HCT116 (cell line): ENCODE results near the gene POLH. TPM values are rescaled to one million over a fixed set of nuclear protein-coding genes. Genes with fewer than 3 reads are reported as not detected.

Experiments used
- ATAC-seq: fragments of 200-7000 bp; cut with Tn5 transposase; 2 replicates; pipeline ENCODE4 v1.9.1; 2020; ENCODE audit warnings: mild to moderate bottlenecking, moderate library complexity
- BruUV-seq: library from RNA; stranded (reverse); fragments of 400-500 nt; replicated peaks from 2 replicates; lab custom pipeline; 2021; lab: Mats Ljungman, UMichigan
- CTCF ChIA-PET: fragments of 300-600 bp; sonication (Branson Sonifier 250); formaldehyde crosslinking; loops from one replicate; lab custom pipeline; 2021; ENCODE audit warnings: antibody characterized with exemption; lab: Charles Lee
- POLR2A ChIA-PET: fragments of 300-600, 350-600 bp; sonication (Branson Sonifier 250); formaldehyde crosslinking; loops from one replicate; lab custom pipeline; 2021; ENCODE audit warnings: antibody characterized with exemption; lab: Charles Lee
- RAD21 ChIA-PET, 2 experiments: fragments of 300-600 bp; sonication (Branson Sonifier 250); formaldehyde crosslinking; loops; one replicate each; lab custom pipeline; 2023; ENCODE audit warnings: low total read pairs in 2 of 2; ENCODE audit not compliant: uncharacterized antibody in 2 of 2, unreplicated experiment in 2 of 2, low non-redundant PET in 1 of 2; lab: Charles Lee
- DNase-seq: peaks from one replicate; pipeline ENCODE4 v3.0.0-alpha.2; 2010; ENCODE audit warnings: low read depth, low spot score
- H2AFZ ChIP-seq: fragments of 200-600 bp; shearing (Covaris generic), sonication (generic); 2 replicates; pipeline ENCODE4 v1.6.1; 2017; ENCODE audit warnings: low read depth, mixed run types, mixed read lengths, antibody characterized with exemption, low read length; ENCODE audit not compliant: poor library complexity, severe bottlenecking
- H3K27ac ChIP-seq: 2 replicates; pipeline ENCODE4 v1.5.1; 2012; ENCODE audit warnings: low read depth, low read length
- H3K27me3 ChIP-seq: fragments of 200-600 bp; sonication (generic); 2 replicates; pipeline ENCODE4 v1.6.1; 2016; ENCODE audit warnings: mixed run types, low read length, mixed read lengths; ENCODE audit not compliant: insufficient read depth
- H3K36me3 ChIP-seq, 2 experiments: fragments of 200-500 bp in 1 of 2; fragments of 200-600 bp in 1 of 2; sonication (Bioruptor generic) in 1 of 2; sonication (generic) in 1 of 2; 2 replicates each; pipeline versions ENCODE4 v1.5.1 to v1.6.1; 2014 to 2016; ENCODE audit warnings: low read length in 2 of 2, inconsistent platforms in 1 of 2, mixed read lengths in 1 of 2, mixed run types in 1 of 2; ENCODE audit not compliant: insufficient read depth in 2 of 2, control insufficient read depth in 1 of 2
- H3K4me1 ChIP-seq, 2 experiments: fragments of 200-600 bp in 1 of 2; sonication (generic) in 1 of 2; 2 replicates each; pipeline versions ENCODE4 v1.5.1 to v1.6.1; 2012 to 2017; ENCODE audit warnings: low read length in 2 of 2, inconsistent platforms in 1 of 2, mild to moderate bottlenecking in 1 of 2, mixed read lengths in 1 of 2, mixed run types in 1 of 2, moderate library complexity in 1 of 2; ENCODE audit not compliant: insufficient read depth in 2 of 2, control insufficient read depth in 1 of 2
- H3K4me2 ChIP-seq: fragments of 200-600 bp; sonication (generic); 2 replicates; pipeline ENCODE4 v1.6.1; 2017; ENCODE audit warnings: mixed run types, low read length, mixed read lengths
- H3K4me3 ChIP-seq, 2 experiments: fragments of 200-600 bp in 1 of 2; sonication (generic) in 1 of 2; replicated peaks in 1 of 2; 2 replicates each; pipeline ENCODE4 v1.5.1; 2011 to 2016; ENCODE audit warnings: low read length in 2 of 2, control low read depth in 1 of 2, low read depth in 1 of 2, mild to moderate bottlenecking in 1 of 2, mixed read lengths in 1 of 2, mixed run types in 1 of 2
- H3K79me2 ChIP-seq: fragments of 200-600 bp; sonication (generic); 2 replicates; pipeline ENCODE4 v1.6.1; 2017; ENCODE audit warnings: mild to moderate bottlenecking, mixed run types, low read length, moderate library complexity, mixed read lengths; ENCODE audit not compliant: insufficient read depth
- H3K9ac ChIP-seq: fragments of 200-600 bp; sonication (generic); 2 replicates; pipeline ENCODE4 v1.6.1; 2016; ENCODE audit warnings: low read length, mixed read lengths
- H3K9me2 ChIP-seq: fragments of 200-600 bp; sonication (generic), shearing (Covaris generic); 2 replicates; pipeline ENCODE4 v1.6.1; 2017; ENCODE audit warnings: mixed run types, mild to moderate bottlenecking, moderate library complexity; ENCODE audit not compliant: insufficient read depth
- H3K9me3 ChIP-seq, 2 experiments: fragments of 200-500 bp in 1 of 2; fragments of 200-600 bp in 1 of 2; sonication (Bioruptor generic) in 1 of 2; sonication (generic) in 1 of 2; 2 replicates each; pipeline ENCODE4 v1.6.1; 2014 to 2017; ENCODE audit warnings: low read length in 2 of 2, mixed read lengths in 2 of 2, inconsistent platforms in 1 of 2, low read depth in 1 of 2, mild to moderate bottlenecking in 1 of 2, mixed run types in 1 of 2, moderate library complexity in 1 of 2; ENCODE audit not compliant: control insufficient read depth in 1 of 2, insufficient read depth in 1 of 2
- H4K20me1 ChIP-seq: fragments of 200-600 bp; sonication (generic), shearing (Covaris generic); 2 replicates; pipeline ENCODE4 v1.6.1; 2017; ENCODE audit warnings: mixed run types, mild to moderate bottlenecking, moderate library complexity; ENCODE audit not compliant: insufficient read depth
- CTCF ChIP-seq, 3 experiments: fragments of 200-600 bp in 1 of 3; sonication (generic) in 1 of 3; IDR thresholded peaks in 2 of 3; conservative IDR thresholded peaks in 1 of 3; 2 replicates each; pipeline ENCODE4 v1.5.1; 2012 to 2017; ENCODE audit warnings: low read depth in 2 of 3, low read length in 2 of 3, antibody characterized with exemption in 1 of 3, borderline replicate concordance in 1 of 3, control low read depth in 1 of 3, mild to moderate bottlenecking in 1 of 3, mixed read lengths in 1 of 3, mixed run types in 1 of 3, moderate library complexity in 1 of 3; ENCODE audit not compliant: insufficient read depth in 1 of 3
- EZH2phosphoT487 ChIP-seq: fragments of 200-600 bp; IDR thresholded peaks from 2 replicates; pipeline ENCODE4 v1.6.1; 2018; ENCODE audit warnings: antibody characterized with exemption, borderline replicate concordance
- POLR2AphosphoS5 ChIP-seq: IDR thresholded peaks from 2 replicates; pipeline ENCODE4 v1.6.1; 2011; ENCODE audit warnings: mild to moderate bottlenecking, low read depth, low read length, moderate library complexity
- TCF7L2 ChIP-seq: IDR thresholded peaks from 2 replicates; pipeline ENCODE4 v1.7.0; 2011; ENCODE audit warnings: borderline replicate concordance, inconsistent platforms; ENCODE audit not compliant: insufficient read depth, insufficient read length; ENCODE audit errors: extremely low read depth
- ZBTB33 ChIP-seq: IDR thresholded peaks from 2 replicates; pipeline ENCODE4 v1.6.1; 2011; ENCODE audit warnings: mild to moderate bottlenecking, low read length, moderate library complexity; ENCODE audit not compliant: insufficient replicate concordance; ENCODE audit errors: extremely low read depth
- ZFX ChIP-seq: fragments of 450-650 bp; IDR thresholded peaks from 2 replicates; pipeline ENCODE4 v1.6.1; 2017
- intact Hi-C: fragments of 100-400 bp; cut with micrococcal nuclease; formaldehyde crosslinking; loops from 2 replicates; pipeline ENCODE4 v1.10.0; 2022
- total RNA-seq: library from RNA; stranded (reverse); gene quantifications from one replicate; pipeline ENCODE4 v1.2.1, GENCODE V29; 2021; ENCODE audit not compliant: unreplicated experiment

POLH gene
- total RNA-seq, 1 experiment from 2014 or later, result 20.6 TPM

- Histone ChIP-seq H3K36me3 (peaks cover 7 to 25% of the 10 kb centered on the region in 2 experiments; a peak in 1 of 4 replicates), H3K79me2 (peaks cover 24% of the 10 kb centered on the region), H3K9me2 (no peaks in the 10 kb centered on the region), H3K4me1 (peaks cover 20 to 39% of the 10 kb centered on the region in 2 experiments), H3K27me3 (no peaks in the 10 kb centered on the region), H3K4me3 (peak overlapping the region; percentile 80 to 100), H4K20me1 (no peaks in the 10 kb centered on the region), H3K4me2 (peak overlapping the region; percentile 84), H3K9me3 (no peaks in the 10 kb centered on the region), H3K9ac (peak overlapping the region; percentile 88), H2AFZ (no peak overlapping the region), H3K27ac (peak overlapping the region; percentile 76)
- BruUV-seq, result TSS peak; percentile 45
- DNase-seq, result peak; percentile 37
- ATAC-seq, result peak; percentile 38
- RAD21 ChIA-PET, result interaction anchor here in 1 of 2 experiments (0.7 kb wide), 1 partner anchor 56 kb away, joined by 7 read pairs; no protein-coding TSS in a partner anchor
- intact Hi-C loops, result loop anchor here (2.0 to 5.0 kb wide), 2 partner anchors 144 to 618 kb away; partner anchors contain the start of genes HSP90AB1 and VEGFA
- POLR2A ChIA-PET, result interaction anchor here (0.7 to 3.4 kb wide), 7 partner anchors 11 to 445 kb away, joined by 3 to 43 read pairs (median 4); partner anchors contain the start of gene VEGFA
- peak; percentile 60 for TF ChIP-seq POLR2AphosphoS5
- no peak for TF ChIP-seq EZH2phosphoT487
- CTCF ChIA-PET, result interaction anchor here (0.7 to 2.0 kb wide), 5 partner anchors 22 to 450 kb away, joined by 3 to 7 read pairs (median 4); partner anchors contain the start of gene VEGFA
These were observed 52.6 kb downstream of the POLH start for GRCh38 chr6:43628393-43629103.

- Histone ChIP-seq H2AFZ (peak within 1 kb of the TSS; percentile 80), H3K4me2 (peak within 1 kb of the TSS; percentile 84)
- intact Hi-C loops, result loop anchor here (2.0 to 5.0 kb wide), 2 partner anchors 143 to 618 kb away; partner anchors contain the start of genes HSP90AB1 and VEGFA
These were observed 53.1 kb downstream of the POLH start, which contains the start of gene GTPBP2 for GRCh38 chr6:43629104-43629504. Gene GTPBP2 (minus strand): TSS chr6:43629264. CDS start chr6:43629162, 102 bp downstream.

More at GRCh38 chr6:43629104-43629504, 53.1 kb downstream of the POLH start, which contains the start of gene GTPBP2:
- ATAC-seq (peak; percentile 85), DNase-seq (peak; percentile 97)
- Histone ChIP-seq H3K27me3 (no peaks in the 10 kb centered on the region), H3K9me3 (no peaks in the 10 kb centered on the region), H3K9ac (peak within 1 kb of the TSS; percentile 88), H3K27ac (peak within 1 kb of the TSS; percentile 86), H3K9me2 (no peaks in the 10 kb centered on the region), H3K4me3 (peak within 1 kb of the TSS; percentile 80 to 100), H3K79me2 (peaks cover 24% of the 10 kb centered on the region), H3K36me3 (peaks cover 5 to 20% of the 10 kb centered on the region in 2 experiments; a peak in 1 of 4 replicates), H4K20me1 (no peaks in the 10 kb centered on the region), H3K4me1 (peaks cover 20 to 39% of the 10 kb centered on the region in 2 experiments)
- ChIA-PET POLR2A (interaction anchor here (0.6 to 3.4 kb wide), 18 partner anchors 11 to 883 kb away, joined by 3 to 43 read pairs (median 4); partner anchors contain the start of genes POLH, POLR1C, TBCC and VEGFA), RAD21 (interaction anchor here in 1 of 2 experiments (0.7 to 1.5 kb wide), 2 partner anchors 56 to 450 kb away, joined by 4 to 7 read pairs; no protein-coding TSS in a partner anchor), CTCF (interaction anchor here (0.6 to 2.0 kb wide), 10 partner anchors 21 to 450 kb away, joined by 3 to 7 read pairs (median 4); partner anchors contain the start of gene VEGFA)
- no TSS peak for BruUV-seq
- peak; percentile 38 for TF ChIP-seq TCF7L2
- peak; percentile 55 for TF ChIP-seq ZBTB33
- TF ChIP-seq ZFX, result peak; percentile 20; the same call in 1 of the 2 replicates
- TF ChIP-seq CTCF (IDR thresholded peaks at IDR 0.05 in 2 of 3, conservative IDR thresholded peaks at IDR 0.05 in 1 of 3; ENCODE audit: borderline replicate concordance in 1 of 3, insufficient read depth in 1 of 3, low read depth in 2 of 3, low read length in 2 of 3), result no peak
